GM18526 (cell line): ENCODE measurements around the gene METTL23.

Experiments
- POLR2A ChIP-seq: IDR thresholded peaks from 3 replicates; pipeline ENCODE4 v1.6.1; 2011; ENCODE audit not compliant: insufficient read length; ENCODE audit errors: extremely low read depth

Gene METTL23

GRCh38 chr17:76775021-76775600 is 48.5 kb downstream of the METTL23 start:
- no peak for TF ChIP-seq POLR2A

- TF ChIP-seq POLR2A = no peak
These were observed 54.7 kb downstream of the METTL23 start for GRCh38 chr17:76781056-76781982.

- TF ChIP-seq POLR2A = no peak
These were observed 56.5 kb downstream of the METTL23 start for GRCh38 chr17:76783146-76783545.
